GM06990 (cell line): Measurements from ENCODE around the gene ZNF862.

Experiments
- DNase-seq: peaks from one replicate; pipeline ENCODE4 v3.0.0-alpha.2; 2011; ENCODE audit not compliant: insufficient read length; ENCODE audit errors: extremely low read depth
- H3K27me3 ChIP-seq: replicated peaks from 2 replicates; pipeline ENCODE4 v1.6.0; 2011; ENCODE audit warnings: low read length; ENCODE audit not compliant: control insufficient read depth, insufficient read depth
- H3K36me3 ChIP-seq: 2 replicates; pipeline ENCODE4 v1.5.1; 2011; ENCODE audit warnings: low read length; ENCODE audit not compliant: control insufficient read depth, insufficient read depth
- H3K4me3 ChIP-seq: replicated peaks from 2 replicates; pipeline ENCODE4 v1.5.1; 2011; ENCODE audit warnings: low read depth, mild to moderate bottlenecking, control low read depth, low read length
- CTCF ChIP-seq: IDR thresholded peaks from 2 replicates; pipeline ENCODE4 v1.5.1; 2011; ENCODE audit warnings: low read length, control low read depth, mild to moderate bottlenecking, inconsistent platforms; ENCODE audit not compliant: insufficient read depth, poor library complexity, severe bottlenecking

Gene ZNF862

GRCh38 chr7:149846436-149847046 is 8.4 kb downstream of the ZNF862 start:
- Histone ChIP-seq H3K4me3 (no peak overlapping the region), H3K27me3 (no peaks in the 10 kb centered on the region), H3K36me3 (no peaks in the 10 kb centered on the region; the same call in 1 of the 2 replicates)
- TF ChIP-seq CTCF, result no peak
- DNase-seq, result no peak

GRCh38 chr7:149849174-149849573 is 11.0 kb downstream of the ZNF862 start:
- no peak overlapping the region for H3K4me3 ChIP-seq
- no peak for DNase-seq
- H3K36me3 ChIP-seq, result no peaks in the 10 kb centered on the region; the same call in 1 of the 2 replicates
- no peak for TF ChIP-seq CTCF
- H3K27me3 ChIP-seq, result no peaks in the 10 kb centered on the region

GRCh38 chr7:149850007-149850594 is 11.9 kb downstream of the ZNF862 start:
- H3K36me3 ChIP-seq, result no peaks in the 10 kb centered on the region; the same call in 1 of the 2 replicates
- no peak for DNase-seq
- TF ChIP-seq CTCF, result no peak
- no peaks in the 10 kb centered on the region for H3K27me3 ChIP-seq
- no peak overlapping the region for H3K4me3 ChIP-seq

- no peaks in the 10 kb centered on the region; the same call in 1 of the 2 replicates for H3K36me3 ChIP-seq
- H3K4me3 ChIP-seq, result no peak overlapping the region
- no peak for TF ChIP-seq CTCF
- DNase-seq, result no peak
- H3K27me3 ChIP-seq, result no peaks in the 10 kb centered on the region
Observed at GRCh38 chr7:149850716-149851115, 12.5 kb downstream of the ZNF862 start.

GRCh38 chr7:149851449-149851848 is 13.3 kb downstream of the ZNF862 start:
- TF ChIP-seq CTCF, result no peak
- no peaks in the 10 kb centered on the region for H3K36me3 ChIP-seq
- H3K27me3 ChIP-seq, result no peaks in the 10 kb centered on the region
- no peak overlapping the region for H3K4me3 ChIP-seq
- no peak for DNase-seq
